Right renal pelvis (tissue), 4 donors: Measurements from ENCODE around the gene HINT3. TPM values are rescaled to one million over a fixed set of nuclear protein-coding genes. Genes with fewer than 3 reads are reported as not detected.
"Not testable (repeated sequence)": the region's sequence is repeated elsewhere in the genome, so short reads cannot be mapped to it uniquely, and the experiment has no call there.

ENCODE experiments used
- DNase-seq, 4 donors: peaks; one replicate each; pipeline ENCODE4 v3.0.0-alpha.2; 2013; ENCODE audit warnings: low read depth in 4 of 4, low spot score in 3 of 4, missing footprints in 1 of 4
- polyA plus RNA-seq, 4 donors: library from polyadenylated mRNA; unstranded; fragments of 120-200 nt; gene quantifications; one replicate each; pipeline ENCODE4 v1.2.1, GENCODE V29; 2013; ENCODE audit not compliant: insufficient read length in 4 of 4

The HINT3 gene
- polyA plus RNA-seq, 4 donors: 35.8 to 42.5 (median 41.2) TPM

- DNase-seq: peak in 2 of 4 donors; percentile 16 to 44
Measured at GRCh38 chr6:125957845-125958244, 1.3 kb downstream of the HINT3 start.

GRCh38 chr6:125959041-125959440, 2.5 kb downstream of the HINT3 start:
- DNase-seq: no peak

DNA sequence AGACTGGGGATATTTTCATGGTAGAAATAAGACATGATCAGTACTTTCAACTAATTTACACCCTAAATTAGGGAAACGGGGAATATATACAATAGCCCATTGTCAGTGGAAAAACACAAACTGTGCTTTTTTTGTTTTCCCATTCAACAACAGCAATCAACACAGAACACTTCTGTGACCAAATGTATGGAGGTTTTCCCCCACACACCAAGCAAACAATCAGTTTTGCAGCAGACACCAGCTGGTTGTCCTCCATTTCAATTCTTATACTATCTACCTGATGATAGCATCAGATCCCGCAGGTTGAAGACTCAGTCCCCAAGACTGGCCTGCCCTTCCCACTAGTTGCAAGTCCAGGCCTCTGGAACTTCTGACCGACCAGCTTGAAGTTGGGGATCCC, 4.5 kb downstream of the HINT3 start:
- no peak for DNase-seq

DNA sequence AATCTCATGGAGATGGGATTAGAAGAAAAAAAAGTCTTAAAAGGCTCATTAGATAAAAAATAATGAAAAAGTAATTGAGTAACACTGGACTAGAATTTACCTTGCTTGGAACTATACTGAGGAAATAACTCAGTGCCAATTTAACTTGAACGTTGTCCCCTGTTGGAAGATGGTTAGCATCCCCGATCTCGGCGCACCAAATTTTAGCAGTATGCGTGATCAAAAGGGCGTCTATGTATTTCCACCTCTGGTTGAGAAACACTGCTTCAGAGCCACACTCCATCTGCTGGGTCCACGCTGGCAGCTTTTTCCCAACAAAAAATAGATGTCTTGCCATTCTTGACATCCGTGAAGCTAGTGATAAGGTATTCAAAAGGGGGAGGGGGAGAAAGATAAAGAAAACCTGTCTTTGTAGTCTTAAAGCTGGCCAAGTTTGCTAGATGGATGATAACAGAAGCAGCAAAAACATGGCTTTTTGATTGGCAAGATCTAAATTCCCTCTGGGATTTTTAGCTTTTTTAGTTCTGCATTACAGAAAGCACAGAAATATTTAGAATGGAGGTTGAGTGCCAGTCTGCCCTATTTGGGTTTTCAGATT, 6.4 kb downstream of the HINT3 start:
- DNase-seq: no peak

DNA sequence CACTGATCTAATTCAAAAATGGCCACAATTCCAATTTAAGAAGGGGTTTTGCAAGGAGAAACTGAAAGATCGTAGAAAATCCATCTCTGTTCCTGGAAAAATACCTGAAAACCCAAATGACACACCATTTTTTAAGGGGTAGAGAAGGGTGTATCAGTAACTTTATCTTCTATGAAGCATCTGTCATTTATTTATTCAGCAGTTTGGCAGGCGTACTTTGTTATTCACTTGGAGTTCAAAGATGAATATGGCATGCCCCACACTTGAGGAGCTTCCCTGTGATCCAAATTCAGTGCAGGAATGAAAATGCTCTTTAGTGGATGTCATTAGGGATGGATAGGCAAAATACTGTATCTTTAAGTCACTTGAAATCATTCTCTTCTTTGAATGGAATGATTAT, 7.2 kb downstream of the HINT3 start:
- no peak for DNase-seq

GRCh38 chr6:125966569-125966968, 10.0 kb downstream of the HINT3 start:
- DNase-seq: no peak

GRCh38 chr6:125968493-125968892, 11.9 kb downstream of the HINT3 start:
- DNase-seq: no peak

DNA sequence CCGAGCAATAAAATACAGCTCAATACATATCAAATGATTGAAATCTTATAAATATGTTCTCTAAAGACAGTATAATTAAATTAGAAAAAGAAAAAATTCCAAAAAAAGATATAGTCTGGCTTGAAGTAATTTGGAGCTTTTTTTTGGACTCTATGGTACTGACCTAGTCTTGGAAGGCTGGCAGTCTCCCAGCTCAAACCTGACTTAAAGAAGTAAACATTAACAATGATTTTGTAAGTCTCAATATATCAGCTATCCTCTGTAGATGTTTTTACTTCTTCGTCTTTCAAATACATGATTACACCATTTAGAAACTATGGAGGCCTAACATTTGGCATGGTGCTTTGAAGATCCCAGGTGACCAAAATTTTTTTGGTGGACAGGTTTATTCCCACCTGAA, 14.2 kb downstream of the HINT3 start:
- no peak for DNase-seq

GRCh38 chr6:125972478-125972877, 15.9 kb downstream of the HINT3 start:
- DNase-seq: not testable (repeated sequence)

DNA sequence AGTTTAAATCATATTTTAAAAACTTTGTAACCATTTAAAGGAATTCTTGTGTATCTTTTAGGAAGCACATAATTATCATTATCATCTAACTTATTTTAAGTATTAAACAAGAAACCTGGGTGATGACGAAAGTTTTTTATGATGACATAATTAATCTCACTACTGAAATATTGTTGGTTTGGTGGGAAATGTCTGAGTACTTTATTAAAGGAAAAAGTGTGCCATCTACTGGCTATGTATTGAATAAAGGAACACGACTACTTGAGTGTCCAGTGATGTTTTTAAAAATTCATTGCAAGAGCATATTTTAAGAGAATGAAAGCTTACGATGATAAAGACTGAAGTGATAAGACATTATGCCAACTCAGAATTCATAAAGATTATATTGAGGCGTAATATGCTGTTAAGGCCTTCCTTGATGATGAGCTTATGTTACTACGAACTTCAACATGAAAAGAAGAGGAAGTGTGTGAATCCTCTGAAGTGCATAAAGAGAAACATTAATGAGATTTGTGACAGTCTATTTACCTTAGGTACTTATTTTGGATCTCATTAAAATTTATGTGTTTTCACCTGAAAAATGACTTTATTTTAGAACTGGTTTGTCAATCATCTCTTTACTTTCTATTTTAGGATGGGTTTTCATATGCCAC, 17.8 kb downstream of the HINT3 start:
- peak in 1 of 4 donors; percentile 39 for DNase-seq

GRCh38 chr6:125979101-125979500, 22.5 kb downstream of the HINT3 start:
- DNase-seq: no peak

- no peak for DNase-seq
Measured at GRCh38 chr6:125981571-125982185, 25.1 kb downstream of the HINT3 start.

DNA sequence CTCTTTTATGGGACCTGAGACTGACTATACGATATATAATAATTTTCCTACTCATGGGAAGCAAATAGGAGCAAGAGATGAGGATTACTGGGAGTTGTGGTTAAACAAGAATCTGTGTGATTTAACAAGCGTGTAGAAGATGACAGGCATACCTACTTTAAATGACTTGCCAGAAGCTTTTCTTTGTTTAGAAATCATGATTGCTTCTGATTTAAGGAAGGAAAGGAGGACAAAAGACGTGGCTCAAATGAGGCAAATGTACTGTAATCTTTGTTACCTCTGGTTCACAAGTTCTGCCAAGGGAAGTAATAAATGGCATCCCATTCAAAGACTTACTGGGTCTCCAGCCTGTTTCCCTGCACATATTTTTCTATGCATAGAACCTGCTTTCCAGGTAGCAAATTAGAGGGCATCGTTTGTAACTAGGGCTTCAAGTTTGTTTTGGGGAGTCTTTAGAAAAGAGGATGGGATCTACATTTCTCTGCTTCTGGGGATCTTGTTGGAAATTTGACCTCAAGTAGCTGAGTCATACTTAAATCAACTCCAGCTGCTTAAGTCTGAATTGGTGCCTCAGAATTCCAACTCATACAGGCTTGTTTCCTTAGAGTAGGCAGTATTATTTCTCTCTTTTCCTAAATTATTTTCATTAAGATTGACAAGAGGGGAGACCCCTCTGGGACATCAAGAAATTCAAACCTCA, 26.8 kb downstream of the HINT3 start:
- DNase-seq: no peak

- DNase-seq: no peak
Measured at GRCh38 chr6:125984311-125984710, 27.7 kb downstream of the HINT3 start.

DNA sequence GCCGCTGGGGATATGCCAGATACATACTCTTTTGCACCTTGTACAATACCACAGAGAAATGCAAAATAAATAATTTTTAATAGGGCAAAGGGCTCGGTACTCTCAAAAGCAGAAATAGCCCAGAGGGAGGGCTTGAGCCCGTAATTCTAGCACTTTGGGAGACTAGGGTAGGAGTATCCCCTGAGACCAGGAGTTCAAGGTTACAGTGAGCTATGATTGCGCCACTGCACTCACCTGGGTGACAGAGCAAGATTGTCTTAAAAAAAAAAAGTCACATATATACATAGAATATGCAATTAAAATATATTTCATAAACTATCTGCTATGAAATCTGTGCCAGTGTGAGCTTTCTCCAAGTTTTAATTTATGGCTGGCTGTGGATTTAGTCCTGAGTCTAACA, 29.0 kb downstream of the HINT3 start:
- DNase-seq: no peak

DNA sequence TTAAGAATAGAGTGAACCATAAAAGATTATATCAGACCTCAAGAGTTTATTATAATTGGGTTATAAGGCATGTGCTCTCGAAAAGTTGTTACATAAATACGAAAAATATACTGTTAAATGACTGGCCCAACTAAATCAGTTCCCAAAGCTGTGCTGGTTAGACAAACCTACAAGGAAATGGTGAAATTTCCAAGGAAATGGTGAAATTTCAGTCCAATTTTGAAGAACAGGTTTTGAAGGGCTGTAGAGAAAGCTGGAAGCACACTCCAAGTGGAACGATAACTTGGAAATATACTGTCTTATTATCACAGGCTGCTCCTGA, 29.4 kb downstream of the HINT3 start:
- no peak for DNase-seq

- peak; percentile 81 to 84 (median 82) for DNase-seq
Measured at GRCh38 chr6:125986301-125987025, 29.9 kb downstream of the HINT3 start, which contains the start of gene TRMT11. Gene TRMT11 (plus strand): TSS chr6:125986540. CDS start chr6:125986551, 11 bp downstream.

- peak; percentile 7 to 27 (median 26) for DNase-seq
Measured at GRCh38 chr6:125987026-125987617, 30.6 kb downstream of the HINT3 start.

- no peak for DNase-seq
Measured at GRCh38 chr6:125988280-125988679, 31.7 kb downstream of the HINT3 start.

GRCh38 chr6:125989631-125990030, 33.1 kb downstream of the HINT3 start:
- DNase-seq: no peak
